Suppressor macrophage (primary cell): ENCODE data around the gene TRPV3.
A peak's percentile ranks its signal among the peaks of the same experiment; 100 is the strongest.
"Not testable (repeated sequence)": the region's sequence is repeated elsewhere in the genome, so short reads cannot be mapped to it uniquely, and the experiment has no call there.

Experiments
- DNase-seq, 4 experiments: peaks; one replicate each; pipeline ENCODE4 v3.0.0-alpha.2; 2020 to 2022

Gene TRPV3

DNA sequence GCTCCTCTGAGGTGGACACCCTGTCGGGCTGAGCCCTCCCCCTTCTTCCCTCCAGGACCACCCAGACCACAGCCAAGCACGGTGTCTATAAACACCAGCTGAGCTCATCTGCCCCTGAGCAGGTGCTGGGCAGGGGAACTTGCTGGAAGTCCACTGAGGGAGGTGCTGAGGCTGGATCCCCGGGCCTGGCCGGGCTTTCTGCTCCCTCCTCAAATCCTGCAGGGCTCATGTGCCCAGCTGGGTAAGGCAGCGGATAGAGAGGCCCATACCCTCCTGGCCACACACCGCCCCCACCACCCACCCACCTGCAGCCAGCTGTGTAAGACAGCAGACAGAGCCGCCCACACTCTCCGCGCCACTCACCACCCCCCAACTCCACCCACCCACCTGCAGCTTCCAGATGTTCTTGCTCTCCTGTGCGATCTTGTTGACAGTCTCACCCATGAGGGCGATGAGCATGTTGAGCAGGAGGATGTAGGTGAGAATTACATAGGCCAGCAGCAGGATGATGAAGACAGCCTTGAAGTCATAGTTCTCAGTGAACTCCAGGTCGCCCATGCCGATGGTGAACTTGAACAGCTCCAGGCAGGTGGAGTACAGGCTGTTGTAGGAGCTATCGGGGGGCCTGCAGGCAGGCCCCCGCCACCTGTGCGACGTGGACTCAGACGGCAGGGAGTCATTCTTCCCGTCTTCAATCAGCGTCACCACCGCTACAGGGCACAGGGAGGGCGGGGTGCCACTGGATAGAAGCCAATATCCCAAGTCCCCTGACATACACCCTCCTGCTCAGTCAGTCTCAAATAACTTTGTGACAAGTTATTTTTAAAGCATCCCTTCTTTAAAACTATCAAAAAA is 15.9 kb upstream of the TRPV3 start:
- no peak for DNase-seq

DNA sequence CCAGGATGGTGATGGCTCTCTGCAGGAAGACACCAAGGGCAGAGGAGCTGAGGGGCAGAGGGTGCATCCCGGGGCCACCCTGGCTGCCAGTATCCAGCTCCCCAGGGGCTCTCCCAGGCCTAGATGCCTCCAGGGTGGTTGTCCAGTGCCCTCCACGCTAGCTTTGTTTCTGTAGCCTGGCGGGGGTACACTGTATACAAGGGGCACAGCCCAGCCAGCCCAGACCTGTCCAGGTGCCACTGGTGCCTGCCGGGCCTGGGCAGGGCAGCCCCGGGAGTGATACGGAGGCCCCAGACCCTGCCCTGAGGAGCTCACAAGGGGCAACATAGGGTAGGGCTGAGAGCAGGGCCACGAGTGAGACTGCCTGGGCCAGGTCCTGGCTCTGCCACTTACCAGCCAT is 14.6 kb upstream of the TRPV3 start:
- DNase-seq, result no peak

DNA sequence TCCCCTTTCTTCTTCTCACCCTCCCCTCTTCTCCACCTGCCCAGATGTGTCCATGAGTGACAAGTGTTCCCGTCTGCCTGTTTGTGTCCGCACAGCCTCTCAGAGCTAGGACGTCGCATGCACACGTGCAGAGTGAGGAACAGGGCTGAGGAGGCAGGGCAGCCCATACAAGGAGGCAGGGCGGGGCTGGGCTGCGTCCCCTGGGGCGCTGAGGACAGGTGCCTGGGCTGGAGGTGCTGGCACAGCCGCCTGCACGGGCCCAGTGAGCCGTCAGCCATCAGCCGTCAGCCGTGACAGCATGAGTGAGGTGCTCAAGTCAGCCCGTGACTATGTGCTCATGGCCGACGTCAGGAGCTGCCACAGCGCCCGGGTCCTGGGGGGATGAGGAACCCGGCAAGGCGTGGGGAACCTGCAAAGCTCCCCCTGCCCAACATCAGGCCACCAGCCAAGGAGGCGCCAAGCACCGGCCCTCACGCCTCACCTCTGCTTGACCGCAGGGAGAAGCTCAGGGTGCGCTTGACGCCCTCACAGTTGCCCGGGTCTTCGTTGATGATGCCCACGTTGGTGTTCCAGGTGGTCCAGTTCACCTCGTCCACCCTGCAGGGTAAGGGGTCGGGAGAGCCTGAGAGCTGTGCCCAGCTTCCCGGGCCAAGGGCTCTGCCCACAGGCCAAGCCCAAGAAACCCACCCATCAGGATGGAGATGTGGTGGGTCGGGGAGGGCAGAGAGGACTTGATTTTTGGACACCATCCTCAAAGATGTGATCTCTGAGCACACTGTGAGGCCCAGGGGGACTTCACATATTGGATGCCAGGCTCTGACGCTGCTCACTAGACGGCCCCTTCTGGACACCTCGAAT is 13.7 kb upstream of the TRPV3 start:
- DNase-seq, result no peak

DNA sequence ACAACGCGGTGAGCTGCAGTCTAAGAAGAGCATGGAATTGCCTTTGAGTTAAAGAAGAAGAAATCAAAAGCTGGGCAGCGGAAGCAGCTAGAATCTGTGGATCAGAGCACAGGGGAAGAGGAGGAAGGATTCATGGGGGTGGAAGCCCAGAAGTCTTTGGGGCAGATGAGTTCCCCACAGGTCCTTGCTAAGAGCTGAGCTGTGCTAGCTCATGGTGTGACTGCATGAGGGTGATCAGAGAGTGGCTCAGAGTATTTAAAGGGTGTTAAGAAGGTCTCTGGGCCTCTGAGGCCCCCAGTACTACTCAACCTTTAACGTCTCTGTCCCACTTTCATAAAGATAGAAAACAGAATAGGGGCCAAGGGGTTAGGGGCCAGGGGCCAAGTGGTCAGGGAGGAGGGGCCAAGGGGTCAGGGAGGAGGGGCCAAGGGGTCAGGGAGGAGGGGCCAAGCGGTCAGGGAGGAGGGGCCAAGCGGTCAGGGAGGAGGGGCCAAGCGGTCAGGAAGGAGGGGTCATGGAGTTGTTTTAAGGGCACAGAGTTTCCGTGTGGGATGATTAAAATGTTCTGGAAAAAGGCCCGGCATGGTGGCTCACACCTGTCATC is 12.0 kb upstream of the TRPV3 start:
- no peak for DNase-seq

DNA sequence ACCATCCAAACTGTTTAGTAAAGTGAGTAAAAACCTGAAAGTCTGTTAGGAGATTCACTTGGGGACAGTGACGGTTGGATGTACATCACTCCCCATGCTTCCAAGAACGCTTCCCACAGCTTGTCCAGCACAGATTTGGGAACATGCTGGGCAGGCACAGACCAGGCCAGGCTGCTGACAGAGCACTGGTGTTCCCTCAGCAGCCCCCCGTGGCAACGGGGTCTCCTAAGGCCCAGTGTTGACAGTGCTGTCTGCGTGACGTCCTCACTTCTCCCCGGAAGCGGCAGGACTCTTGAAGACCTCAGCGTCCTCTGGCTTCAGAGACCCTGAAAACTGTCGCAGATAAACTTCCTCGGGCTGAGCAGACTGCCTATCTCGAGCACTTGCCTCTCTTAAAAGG is 8.9 kb upstream of the TRPV3 start:
- DNase-seq, result no peak

DNA sequence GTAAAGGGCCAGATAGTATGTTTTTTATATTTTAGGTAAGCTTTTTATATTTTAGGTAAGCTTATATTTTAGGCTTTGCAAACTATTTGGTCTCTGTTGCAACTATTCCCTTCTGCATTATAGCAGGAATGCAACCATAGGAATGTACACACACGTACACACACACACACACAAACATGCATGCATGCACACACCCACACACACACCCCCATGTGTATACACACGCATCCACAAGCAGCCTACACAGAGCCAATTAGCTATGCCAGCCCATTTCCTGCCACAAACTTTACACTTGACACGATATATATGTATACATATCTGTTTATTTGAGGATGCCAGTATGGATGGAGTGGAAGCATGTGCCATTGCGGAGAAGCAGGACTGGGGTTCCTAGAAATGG is 7.5 kb upstream of the TRPV3 start:
- no peak for DNase-seq

DNA sequence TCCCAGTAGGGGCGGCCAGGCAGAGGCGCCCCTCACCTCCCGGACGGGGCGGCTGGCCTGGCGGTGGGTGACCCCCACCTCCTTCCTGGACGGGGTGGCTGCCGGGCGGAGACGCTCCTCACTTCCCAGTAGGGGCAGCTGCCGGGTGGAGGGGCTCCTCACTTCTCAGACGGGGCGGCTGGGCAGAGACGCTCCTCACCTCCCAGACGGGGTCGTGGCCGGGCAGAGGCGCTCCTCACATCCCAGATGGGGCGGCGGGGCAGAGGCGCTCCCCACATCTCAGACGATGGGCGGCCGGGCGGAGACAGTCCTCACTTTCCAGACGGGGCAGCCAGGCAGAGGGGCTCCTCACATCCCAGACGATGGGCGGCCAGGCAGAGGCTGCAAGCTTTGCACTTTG is 6.6 kb upstream of the TRPV3 start:
- DNase-seq, result not testable (repeated sequence)

DNA sequence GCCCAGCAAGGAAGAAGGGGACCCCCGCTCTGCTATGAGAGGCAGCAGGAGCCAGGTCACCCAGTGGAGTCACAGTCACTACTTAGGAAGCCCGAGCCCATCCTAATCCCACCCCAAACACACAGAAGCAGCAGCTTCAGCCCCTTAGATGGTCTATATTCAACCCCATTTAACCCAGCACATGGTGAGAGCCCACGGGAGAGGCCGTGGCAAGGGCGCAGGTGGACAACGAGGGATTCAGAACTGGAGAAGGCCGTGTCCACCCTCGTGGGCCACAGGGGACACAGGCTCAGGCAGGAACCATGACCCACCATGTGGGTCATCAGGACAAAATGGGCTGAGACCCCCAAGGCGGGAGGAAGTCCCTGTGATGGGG is 1.6 kb upstream of the TRPV3 start:
- no peak for DNase-seq

DNA sequence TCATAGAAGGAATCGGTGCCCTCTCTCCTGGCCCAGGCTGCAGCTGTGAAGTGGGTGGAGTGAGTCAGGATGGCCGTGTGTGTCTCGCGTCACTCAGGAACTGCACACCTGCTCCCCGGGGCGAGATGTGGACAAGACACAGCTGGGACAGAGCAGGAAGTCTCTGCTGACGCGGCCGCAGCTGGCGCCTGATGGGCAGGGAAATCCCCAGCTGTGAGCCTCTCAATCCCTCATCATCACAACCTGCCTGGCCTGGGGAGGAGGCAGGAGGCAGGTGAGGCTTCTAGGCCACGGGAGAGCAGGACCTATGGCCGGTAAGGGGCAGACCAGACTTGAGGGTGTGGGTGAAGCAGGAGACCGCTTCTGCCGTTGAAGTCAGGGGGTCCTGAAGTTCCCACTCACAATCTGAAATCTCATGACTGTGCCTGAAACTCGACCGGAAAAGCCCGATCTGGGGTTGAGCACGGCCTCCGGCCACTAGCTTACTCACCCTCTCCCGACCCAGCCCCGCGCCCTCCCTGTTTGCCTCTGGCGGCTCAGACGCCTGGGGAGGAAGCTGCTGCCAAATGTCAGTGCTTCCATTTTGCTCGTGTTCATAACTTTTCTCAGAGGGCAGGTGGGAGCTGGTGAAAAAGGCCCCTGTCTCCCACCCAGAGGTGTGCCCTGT is 1.1 kb upstream of the TRPV3 start:
- peak in 1 of 4 experiments; percentile 34 for DNase-seq

DNA sequence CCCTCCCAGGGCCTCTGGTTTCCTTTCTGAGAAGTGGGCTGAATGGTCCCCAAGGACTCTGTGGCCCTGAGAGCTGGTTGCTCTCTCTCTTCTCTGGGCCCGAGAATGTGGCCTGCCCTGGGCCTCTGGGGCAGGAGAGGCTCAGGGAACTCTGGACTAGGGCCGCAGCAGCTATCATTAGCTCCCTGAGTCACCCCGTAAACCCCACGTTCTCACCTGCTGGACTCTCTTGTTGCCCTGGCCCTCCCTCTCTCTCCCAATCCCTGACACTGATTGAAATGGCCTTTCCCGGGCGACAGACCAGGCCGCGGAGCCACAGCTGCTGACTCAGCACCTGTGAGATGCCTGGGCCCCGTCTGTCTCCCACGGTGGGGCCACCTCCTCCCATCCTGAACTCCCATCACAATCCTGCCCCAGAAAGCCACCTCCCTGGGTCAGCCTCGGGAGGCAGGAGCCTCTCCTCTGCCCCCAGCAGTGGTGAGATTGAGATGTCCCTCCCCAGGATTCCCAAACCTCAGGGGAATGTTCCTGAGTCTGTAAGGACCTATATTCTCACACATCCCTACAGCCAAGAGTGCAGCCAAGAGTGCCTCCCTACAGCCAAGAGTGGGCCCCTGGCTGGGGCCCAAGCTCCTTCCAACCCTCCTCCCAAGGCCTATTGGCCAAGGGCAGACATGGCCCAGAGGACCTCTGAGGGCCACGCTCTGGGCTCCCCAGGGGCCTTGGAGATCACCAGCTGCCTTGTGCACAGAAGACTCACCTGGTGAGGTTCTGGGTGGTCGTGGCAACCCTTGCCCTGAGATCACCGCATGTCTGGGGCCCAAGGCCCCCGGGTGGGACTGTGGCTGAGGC is 470 bp downstream of the TRPV3 start:
- DNase-seq, result no peak

DNA sequence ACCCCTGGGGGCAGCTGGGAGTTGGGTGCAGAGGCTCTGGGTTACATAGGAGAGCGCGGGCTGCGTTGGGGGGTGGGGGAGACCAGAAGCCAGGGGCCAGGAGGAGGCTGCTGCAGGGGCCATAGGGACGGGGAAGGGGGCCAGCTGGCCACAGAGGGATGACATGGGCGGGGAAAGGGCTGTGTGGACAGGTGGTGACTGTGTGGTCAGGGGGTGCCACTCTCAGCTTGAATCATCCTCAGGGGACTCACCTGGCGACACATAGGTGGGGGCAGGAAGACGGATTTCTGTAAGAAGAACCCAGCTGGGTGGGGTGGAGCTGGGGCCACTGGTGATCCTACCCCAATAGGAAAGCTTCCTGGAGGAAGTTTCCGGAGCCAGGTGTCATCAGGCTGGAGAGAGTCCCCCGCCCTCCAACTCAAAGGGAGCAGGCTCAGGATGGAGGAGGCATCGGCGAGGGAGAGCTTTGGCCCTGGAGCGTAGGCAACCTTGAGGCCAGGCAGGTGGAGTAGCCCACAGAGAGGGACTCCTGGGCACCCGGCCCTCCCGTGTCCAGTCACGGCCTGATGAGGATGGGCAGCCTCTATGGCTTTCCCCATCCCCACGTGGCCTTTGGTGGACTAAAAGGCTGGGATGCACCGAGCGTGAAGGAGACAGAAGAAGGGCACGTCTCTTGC is 1.2 kb downstream of the TRPV3 start:
- no peak for DNase-seq

DNA sequence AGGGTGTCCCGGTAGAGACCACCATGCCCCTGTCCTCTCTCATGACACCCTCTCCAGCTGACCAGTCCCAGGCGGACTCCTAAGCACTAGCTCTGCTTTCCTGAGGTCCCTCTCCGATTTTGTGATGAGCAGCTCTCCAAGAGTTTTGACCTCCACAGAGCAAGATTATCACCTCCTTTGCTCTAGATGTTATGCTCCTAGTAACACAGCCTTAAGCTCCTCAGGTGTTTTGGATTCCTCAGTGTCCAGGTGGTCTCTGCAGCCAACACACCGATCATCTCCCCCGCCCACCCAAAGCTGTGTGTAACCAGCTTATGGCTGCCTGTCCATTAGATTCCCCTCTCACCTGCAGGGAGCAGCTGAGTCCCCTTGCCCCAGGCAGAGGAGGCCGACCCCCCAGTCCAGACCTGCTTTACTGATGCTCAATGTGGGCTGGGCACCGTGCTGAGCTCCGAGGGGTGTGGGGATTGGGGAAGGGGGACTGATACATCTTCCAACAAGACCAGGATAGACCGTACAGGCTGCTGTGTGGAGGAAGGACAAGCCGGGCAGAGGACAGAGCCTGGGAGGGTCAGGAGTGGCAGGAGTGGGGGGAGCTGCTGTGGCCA is 2.3 kb downstream of the TRPV3 start:
- no peak for DNase-seq

DNA sequence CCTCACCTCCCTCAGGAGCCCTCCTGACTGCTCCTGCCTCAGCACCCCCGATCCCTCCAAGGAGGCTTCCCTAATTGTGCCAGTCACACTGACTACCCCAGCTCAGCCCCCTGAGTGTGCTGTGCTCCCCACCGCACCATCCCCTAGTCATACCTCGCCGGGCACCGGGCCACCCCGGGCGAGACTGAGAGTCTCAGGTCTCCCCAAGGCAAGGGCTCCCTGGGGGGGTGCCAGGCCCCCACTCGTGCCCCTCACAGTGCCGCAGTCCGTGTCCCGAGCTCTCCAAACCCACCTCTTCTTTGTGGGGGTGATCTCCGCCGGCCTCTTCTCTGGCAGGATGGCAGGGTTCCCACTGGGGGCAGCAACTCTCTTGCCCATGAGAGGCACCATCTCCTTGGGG is 3.2 kb downstream of the TRPV3 start:
- DNase-seq, result no peak

DNA sequence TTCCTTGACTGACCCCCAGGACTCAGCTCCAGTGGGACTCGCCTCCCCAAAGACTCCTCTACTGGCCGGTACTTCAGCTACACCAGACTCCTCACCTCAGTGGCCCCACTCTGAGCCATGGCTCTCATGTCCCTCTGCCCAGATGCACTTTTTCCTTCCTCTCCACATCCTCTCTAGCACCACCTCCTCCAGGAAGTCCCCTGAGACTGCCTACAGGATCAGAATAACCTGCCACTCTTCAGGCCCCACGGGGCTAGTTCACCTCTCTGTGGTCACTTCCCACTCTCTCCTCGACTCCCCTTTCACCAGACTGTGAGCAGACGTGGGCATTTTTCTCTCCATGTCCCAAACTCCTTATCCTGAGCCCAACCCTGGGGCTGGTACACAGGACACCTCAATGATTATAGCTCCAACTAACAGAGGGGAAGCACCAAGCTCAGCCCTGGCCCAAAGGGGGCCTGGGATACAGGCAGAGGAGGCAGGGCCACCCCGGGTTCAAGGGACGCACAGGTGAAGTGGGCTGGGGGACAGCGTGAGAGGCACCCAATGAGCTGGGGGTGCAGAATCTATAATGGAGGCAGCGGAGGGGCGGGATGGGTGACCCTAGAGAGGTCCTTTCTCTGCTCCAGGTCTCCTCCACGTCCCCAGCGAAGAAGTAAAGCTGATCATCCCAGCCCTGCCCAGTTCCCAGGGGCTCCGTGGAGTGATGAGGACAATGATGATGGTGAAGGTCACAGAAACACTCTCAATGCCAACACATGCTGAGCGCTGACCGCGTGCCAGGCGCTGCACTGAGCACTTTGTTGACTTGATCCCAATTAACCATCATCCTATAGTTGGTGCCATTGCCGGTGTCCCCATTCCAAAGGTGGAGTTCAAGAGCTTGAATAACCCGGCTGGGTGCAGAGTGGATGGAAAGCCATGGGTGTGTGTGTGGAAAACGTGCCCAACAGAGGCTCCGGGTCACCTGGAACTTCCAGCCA is 3.9 kb downstream of the TRPV3 start:
- DNase-seq, result no peak

DNA sequence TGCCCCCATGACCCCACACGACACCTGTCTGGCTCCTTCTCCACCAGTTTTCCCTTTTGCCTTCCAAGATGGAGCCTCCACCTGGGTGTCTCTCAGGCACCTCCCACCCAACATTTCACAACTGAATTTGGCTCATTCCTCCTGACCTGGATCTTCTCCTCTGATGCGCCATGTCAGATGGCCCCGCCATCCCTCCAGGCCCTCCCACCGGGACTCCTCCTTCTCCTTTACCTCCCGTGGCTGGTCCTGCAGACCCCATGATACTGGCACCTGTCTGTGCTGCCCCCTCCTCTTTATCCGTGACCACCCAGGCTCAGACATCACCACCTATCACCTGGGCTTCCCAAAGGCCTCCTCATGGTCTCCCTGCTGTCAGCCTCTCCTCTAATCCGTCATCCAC is 4.7 kb downstream of the TRPV3 start:
- DNase-seq, result no peak

DNA sequence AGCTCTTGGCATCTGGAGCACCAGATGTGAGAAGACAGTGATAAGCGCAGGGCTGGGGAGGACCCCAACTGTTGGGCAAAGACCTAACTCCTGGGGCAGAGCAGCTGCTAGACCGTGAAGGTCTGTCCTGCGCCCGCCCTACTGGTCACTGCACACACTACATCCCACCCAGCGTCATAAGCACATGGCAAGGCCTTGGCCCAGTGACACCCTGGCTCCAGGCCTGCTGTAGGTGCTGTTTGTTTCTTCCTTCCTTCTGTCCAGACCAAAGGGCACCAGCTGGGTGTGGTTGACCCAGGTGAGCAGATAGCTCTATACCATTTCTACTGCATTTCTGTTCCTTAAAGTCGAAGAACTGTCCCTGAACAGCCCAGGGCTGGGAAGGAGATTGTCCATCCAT is 6.4 kb downstream of the TRPV3 start:
- no peak for DNase-seq

DNA sequence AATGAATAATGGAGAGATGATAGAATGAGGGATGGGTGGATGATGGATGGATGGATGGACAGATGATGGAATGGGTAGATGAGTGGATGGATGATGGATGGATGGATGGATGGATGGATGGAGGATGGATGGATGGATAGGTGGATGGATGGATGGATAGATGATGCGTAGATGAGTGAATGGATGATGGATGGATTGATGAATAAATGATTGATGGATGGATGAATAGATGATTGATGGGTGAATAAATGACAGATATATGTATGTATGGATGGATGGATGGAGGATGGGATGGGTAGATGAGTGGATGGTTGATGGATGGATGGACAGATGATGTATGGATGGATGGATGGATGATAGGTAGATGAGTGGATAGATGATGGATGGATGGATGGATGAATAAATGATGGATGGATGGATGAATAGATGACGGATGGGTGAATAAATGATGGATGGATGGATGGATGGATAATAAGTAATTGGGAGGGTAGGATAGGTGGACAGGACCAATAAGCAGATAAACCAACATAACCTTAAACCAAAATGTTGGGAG is 7.9 kb downstream of the TRPV3 start:
- DNase-seq, result no peak

DNA sequence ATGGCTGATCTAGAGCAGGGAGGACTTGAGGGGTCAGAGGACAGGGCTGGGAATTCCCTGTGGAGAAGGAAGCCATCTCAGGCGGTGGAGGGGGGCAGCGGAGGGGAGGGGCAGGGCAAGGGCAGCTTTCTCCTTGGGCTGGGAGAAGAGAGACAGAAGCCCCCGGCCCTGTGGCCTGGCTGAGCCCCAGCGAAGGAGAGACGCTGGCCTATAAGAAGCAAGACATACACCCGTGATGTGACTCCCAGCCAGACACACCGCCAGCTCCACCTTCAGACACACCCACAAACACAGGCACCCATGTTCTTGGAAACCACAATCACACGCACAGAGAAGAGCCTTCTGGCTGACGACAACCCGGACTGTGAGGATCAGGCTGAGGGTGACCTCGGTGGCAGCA is 10.0 kb downstream of the TRPV3 start:
- DNase-seq, result no peak

DNA sequence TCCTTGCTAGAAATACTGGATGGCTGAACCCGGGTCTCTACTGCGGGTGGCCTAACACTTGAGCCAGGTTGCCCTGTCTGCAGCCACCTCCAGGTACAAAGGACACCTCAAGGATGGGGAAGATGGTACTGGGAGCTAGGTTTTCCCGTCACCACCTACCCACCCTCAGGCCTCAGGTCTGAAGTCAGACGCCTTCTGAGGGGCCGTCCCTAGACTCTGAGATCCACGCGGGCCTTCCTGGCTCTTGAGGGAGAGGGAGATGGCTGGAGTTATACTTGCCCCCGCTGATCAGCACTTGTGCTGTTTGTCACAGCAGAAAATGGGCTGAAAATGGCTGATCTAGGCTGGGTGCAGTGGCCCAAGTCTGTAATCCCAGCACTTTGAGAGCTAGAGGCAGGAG is 10.6 kb downstream of the TRPV3 start:
- DNase-seq, result no peak
